ENCODE data around the gene HNRNPM. TPM values are rescaled to one million over a fixed set of nuclear protein-coding genes. Genes with fewer than 3 reads are reported as not detected.

Gene HNRNPM
- total RNA-seq, 1 experiment from 2014 or later: 468 TPM

DNA sequence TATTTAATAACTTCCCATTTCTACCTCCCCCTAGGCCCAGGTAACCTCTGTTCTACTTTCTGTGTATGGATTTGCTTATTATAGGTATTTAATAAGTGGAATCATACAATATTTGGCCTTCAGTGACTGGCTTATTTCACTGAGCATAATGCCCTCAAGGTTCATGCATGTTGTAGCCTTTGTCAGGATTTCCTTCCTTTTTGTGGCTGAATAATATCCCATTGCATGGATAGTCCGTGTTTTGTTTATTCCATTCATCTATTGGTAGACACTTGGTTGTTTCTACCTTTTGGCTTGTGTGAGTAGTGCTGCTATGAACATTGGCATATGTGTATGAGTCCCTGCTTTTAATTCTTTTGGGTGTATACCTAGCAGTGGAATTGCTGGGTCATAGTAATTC, 9.4 kb downstream of the HNRNPM start:
- H3K27ac ChIP-seq (ENCODE audit: insufficient read length, low read depth, low read length): no peak overlapping the region
- H2BK120ac ChIP-seq (ENCODE audit: low read depth, low read length, poor library complexity, severe bottlenecking): no peak overlapping the region
- Mint-ChIP-seq H3K4me1 (peaks cover 79 to 83% of the 10 kb centered on the region in 2 experiments), H3K27me3 (ENCODE audit: low read depth) (no peaks in the 10 kb centered on the region), H3K36me3 (ENCODE audit: insufficient read depth in 1 of 3, low read depth in 3 of 3) (peaks cover 33 to 68% (median 62%) of the 10 kb centered on the region in 3 experiments; a peak in 6 of 7 replicates), H3K9me3 (no peaks in the 10 kb centered on the region), H3K27ac (peak overlapping the region in 1 of 3 experiments; percentile 92; a peak in 2 of 7 replicates), H3K4me3 (no peak overlapping the region)
- H3T11ph ChIP-seq (ENCODE audit: low read length): no peak overlapping the region
- H3K4me1 ChIP-seq (ENCODE audit: insufficient read depth, low read length): peaks cover 6% of the 10 kb centered on the region
- no peak overlapping the region for H3K4me2 ChIP-seq (ENCODE audit: insufficient read depth, insufficient read length, low read length)
- peaks cover 4% of the 10 kb centered on the region for H4K20me1 ChIP-seq (ENCODE audit: control insufficient read depth, insufficient read depth, insufficient read length)
- no peak overlapping the region for H2AK5ac ChIP-seq (ENCODE audit: insufficient read length, low read length)
- H2AFZ ChIP-seq (ENCODE audit: low read length): no peak overlapping the region
- no peaks in the 10 kb centered on the region for H3K79me1 ChIP-seq (ENCODE audit: insufficient read depth, low read depth, low read length, poor library complexity, severe bottlenecking)
- H3K18ac ChIP-seq (ENCODE audit: insufficient read length, low read depth, low read length): no peak overlapping the region
- no peak for TF ChIP-seq CTCF (conservative IDR thresholded peaks at IDR 0.05)
- no peaks in the 10 kb centered on the region for H3K9me3 ChIP-seq (ENCODE audit: control insufficient read depth, low read depth, low read length)
- no peak overlapping the region for H2BK12ac ChIP-seq (ENCODE audit: insufficient read length, low read depth, low read length)
- H2BK5ac ChIP-seq (ENCODE audit: insufficient read length, low read length): no peak overlapping the region
- H4K8ac ChIP-seq (replicated peaks; ENCODE audit: insufficient read length, low read depth, low read length): no peak overlapping the region
- no peaks in the 10 kb centered on the region for H3K27me3 ChIP-seq (ENCODE audit: insufficient read depth, low read length)
- DNase-seq: no peak
- H3K14ac ChIP-seq (ENCODE audit: insufficient read depth, low read length): no peak overlapping the region
- H3K56ac ChIP-seq (ENCODE audit: insufficient read length, low read depth, low read length): no peak overlapping the region
- peaks cover 89% of the 10 kb centered on the region for H3K79me2 ChIP-seq (ENCODE audit: insufficient read depth, low read length)
- H2BK20ac ChIP-seq (ENCODE audit: low read depth, low read length, poor library complexity, severe bottlenecking): no peak overlapping the region
- H3K9ac ChIP-seq (ENCODE audit: extremely low read depth, insufficient read length, low read length): no peak overlapping the region
- H4K91ac ChIP-seq (ENCODE audit: insufficient read length, low read depth, low read length): no peak overlapping the region
- H3K4ac ChIP-seq (ENCODE audit: low read depth, low read length): no peak overlapping the region
- H2BK15ac ChIP-seq (ENCODE audit: low read depth, low read length): no peak overlapping the region
- H3K23ac ChIP-seq (ENCODE audit: insufficient read length, low read depth, low read length): no peak overlapping the region
- no CpG with 5 or more reads among the region's 1 CpG for WGBS (ENCODE audit: extremely low coverage, insufficient read length, low lambda C conversion rate)
- H4K5ac ChIP-seq (ENCODE audit: insufficient read length, low read depth, low read length): no peak overlapping the region
- H3K23me2 ChIP-seq (ENCODE audit: insufficient read length, low read depth, low read length, poor library complexity, severe bottlenecking): no peaks in the 10 kb centered on the region

Data from H9 (cell line).